ENCODE measurements around the gene LGI2.

DNA sequence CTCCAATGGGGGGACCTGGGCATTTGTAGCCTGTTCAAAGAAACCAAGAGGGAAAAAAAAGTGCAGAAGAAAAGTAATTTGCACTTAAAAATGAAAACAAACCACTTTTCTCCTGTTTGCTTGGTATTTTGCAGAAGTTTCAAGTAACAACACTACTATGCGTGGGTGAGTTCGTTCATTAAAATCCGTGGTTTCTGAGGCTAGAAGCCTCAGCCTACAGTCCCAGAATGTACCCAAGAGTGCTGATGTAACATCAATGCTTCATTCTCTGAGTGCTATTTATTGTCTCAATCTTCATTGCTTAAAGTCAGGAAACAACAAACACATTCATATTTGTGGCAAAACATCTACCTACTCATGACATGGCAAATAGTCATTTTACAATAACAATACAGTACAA, 29.2 kb downstream of the LGI2 start:
- TF ChIP-seq, protein P1, sequence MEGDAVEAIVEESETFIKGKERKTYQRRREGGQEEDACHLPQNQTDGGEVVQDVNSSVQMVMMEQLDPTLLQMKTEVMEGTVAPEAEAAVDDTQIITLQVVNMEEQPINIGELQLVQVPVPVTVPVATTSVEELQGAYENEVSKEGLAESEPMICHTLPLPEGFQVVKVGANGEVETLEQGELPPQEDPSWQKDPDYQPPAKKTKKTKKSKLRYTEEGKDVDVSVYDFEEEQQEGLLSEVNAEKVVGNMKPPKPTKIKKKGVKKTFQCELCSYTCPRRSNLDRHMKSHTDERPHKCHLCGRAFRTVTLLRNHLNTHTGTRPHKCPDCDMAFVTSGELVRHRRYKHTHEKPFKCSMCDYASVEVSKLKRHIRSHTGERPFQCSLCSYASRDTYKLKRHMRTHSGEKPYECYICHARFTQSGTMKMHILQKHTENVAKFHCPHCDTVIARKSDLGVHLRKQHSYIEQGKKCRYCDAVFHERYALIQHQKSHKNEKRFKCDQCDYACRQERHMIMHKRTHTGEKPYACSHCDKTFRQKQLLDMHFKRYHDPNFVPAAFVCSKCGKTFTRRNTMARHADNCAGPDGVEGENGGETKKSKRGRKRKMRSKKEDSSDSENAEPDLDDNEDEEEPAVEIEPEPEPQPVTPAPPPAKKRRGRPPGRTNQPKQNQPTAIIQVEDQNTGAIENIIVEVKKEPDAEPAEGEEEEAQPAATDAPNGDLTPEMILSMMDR (IDR thresholded peaks at IDR 0.05; ENCODE audit: poor library complexity, severe bottlenecking): no peak
- no peak for TF ChIP-seq TAF1 (IDR thresholded peaks at IDR 0.05; ENCODE audit: low read depth)
- no peak for TF ChIP-seq POLR2AphosphoS5 (IDR thresholded peaks at IDR 0.05)
- no peak for TF ChIP-seq EP300 (conservative IDR thresholded peaks at IDR 0.05; ENCODE audit: poor library complexity, severe bottlenecking)
- TF ChIP-seq MXI1 (conservative IDR thresholded peaks at IDR 0.05; ENCODE audit: poor library complexity, severe bottlenecking): no peak

Data from neural cell (in vitro differentiated cells).